EH (cell line): ENCODE data around the gene CYB5RL.

Source experiments
- DNase-seq: peaks from one replicate; pipeline ENCODE4 v3.0.0-alpha.2; 2015; ENCODE audit warnings: low read depth

Gene CYB5RL

GRCh38 chr1:54159733-54160316 lies 40.0 kb downstream of the CYB5RL start:
- no peak for DNase-seq

GRCh38 chr1:54158071-54158470 lies 41.8 kb downstream of the CYB5RL start:
- peak; percentile 39 for DNase-seq

DNA sequence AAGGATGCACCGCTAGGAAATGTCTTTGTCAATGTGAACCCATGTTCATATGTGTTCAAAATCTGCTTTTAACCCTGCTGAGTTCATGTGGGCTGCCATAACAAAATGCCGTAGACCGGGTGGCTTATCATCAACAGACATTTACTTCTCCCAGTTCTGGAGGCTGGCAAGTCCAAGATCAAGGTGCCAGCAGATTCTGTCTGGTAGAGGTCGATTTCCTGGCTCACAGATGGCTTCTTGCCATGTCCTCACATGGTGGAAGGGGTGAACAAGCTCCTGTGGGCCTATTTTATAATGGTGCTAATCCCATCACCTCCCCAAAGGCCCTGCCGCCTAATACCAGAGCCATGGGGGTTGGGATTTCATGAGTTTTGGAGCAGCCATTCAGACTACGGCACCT lies 42.4 kb downstream of the CYB5RL start:
- DNase-seq: no peak

- DNase-seq: no peak
These were observed 42.8 kb downstream of the CYB5RL start for GRCh38 chr1:54156986-54157385.

GRCh38 chr1:54156201-54156600 lies 43.6 kb downstream of the CYB5RL start:
- no peak for DNase-seq

GRCh38 chr1:54153535-54154439 lies 46.0 kb downstream of the CYB5RL start:
- peak; percentile 77 for DNase-seq

DNA sequence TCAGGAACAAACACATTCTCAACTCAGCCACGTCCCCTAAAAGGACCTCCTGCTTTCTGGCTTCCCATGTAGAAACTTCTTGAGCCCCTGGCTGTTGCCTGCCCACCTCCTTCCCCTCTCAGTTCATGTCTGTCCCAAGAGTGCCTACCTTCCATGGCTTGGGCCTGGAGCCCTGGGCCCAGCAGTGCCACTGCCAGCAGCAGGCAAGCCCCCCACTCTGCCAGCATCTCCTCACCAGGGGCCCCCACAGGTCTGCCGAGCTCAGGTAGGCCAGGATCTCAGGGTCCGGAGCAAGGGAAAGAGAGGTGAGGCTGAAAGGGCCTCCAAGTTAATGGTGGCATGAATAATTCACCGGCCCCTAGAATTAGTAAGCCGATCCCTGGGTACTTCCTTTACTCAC lies 47.1 kb downstream of the CYB5RL start, which contains the start of gene CDCP2:
CDCP2 (minus strand) TSS at position 305 of the 400 bp plus-strand sequence; CDS start at position 227, 78 bp downstream.
- no peak for DNase-seq

- no peak for DNase-seq
These were observed 48.8 kb downstream of the CYB5RL start for GRCh38 chr1:54151013-54151412.
